NT2/D1 (cell line): ENCODE measurements around the gene PHETA2.

Source experiments
- SUZ12 ChIP-seq: IDR thresholded peaks from 2 replicates; pipeline ENCODE4 v1.6.1; 2011; ENCODE audit not compliant: insufficient read length, insufficient read depth; ENCODE audit errors: extremely low read depth
- YY1 ChIP-seq: IDR thresholded peaks from 2 replicates; pipeline ENCODE4 v1.6.1; 2011; ENCODE audit not compliant: insufficient read length, insufficient read depth
- ZNF274 ChIP-seq: IDR thresholded peaks from 2 replicates; pipeline ENCODE4 v1.6.1; 2011; ENCODE audit warnings: mild to moderate bottlenecking, low read depth, low read length

DNA sequence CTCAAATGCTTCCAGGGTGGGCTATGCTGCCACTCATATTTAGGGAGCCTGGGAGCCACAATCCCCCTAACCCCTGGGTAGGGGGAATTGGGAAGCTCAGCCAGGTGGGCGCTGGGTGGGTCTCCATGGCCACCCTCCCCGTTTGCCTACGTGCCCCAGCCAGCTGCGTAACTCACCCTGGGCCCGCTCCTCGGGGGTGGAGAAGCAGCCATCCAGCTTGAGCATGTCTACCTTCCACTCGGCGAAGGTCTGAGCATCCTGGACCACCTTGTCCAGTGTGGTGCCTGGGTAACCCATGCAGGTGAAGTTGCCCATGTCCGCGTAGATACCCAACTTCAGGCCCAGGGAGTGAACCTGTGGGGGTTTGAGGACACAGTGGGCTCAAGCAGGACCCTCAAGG is 7.1 kb upstream of the PHETA2 start:
- TF ChIP-seq SUZ12: no peak
- TF ChIP-seq ZNF274: no peak
- no peak for TF ChIP-seq YY1
